ENCODE data around the gene ATP1B3.
"Not testable (repeated sequence)": the region's sequence is repeated elsewhere in the genome, so short reads cannot be mapped to it uniquely, and the experiment has no call there.

The ATP1B3 gene

DNA sequence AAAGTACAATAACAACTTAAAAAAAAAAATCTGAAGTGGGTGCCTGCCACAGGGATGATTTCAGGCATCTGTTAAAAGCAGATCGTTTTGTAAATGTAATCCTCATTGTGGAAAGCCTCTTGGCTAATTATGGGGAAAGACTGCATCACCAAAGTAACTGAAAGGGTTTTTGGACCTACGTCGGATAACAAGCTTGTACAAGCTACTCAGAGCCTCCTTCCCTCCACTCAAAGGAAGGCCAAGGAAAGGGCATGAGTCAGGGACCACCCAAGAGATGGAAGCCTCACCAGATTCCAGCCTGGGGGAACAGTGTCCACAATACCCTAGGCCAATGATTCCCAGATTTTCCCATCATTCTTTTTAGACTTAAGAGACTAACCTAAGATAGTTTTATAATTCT, 84.3 kb downstream of the ATP1B3 start:
- no peak overlapping the region for H3K27ac Mint-ChIP-seq
- H3K9me3 Mint-ChIP-seq: no peaks in the 10 kb centered on the region
- H3K27me3 Mint-ChIP-seq: no peaks in the 10 kb centered on the region
- peaks cover 27% of the 10 kb centered on the region for H3K36me3 Mint-ChIP-seq (ENCODE audit: low read depth)
- no peak overlapping the region for H3K4me3 Mint-ChIP-seq
- H3K4me1 Mint-ChIP-seq (ENCODE audit: low read depth): no peaks in the 10 kb centered on the region
- no peak for DNase-seq

DNA sequence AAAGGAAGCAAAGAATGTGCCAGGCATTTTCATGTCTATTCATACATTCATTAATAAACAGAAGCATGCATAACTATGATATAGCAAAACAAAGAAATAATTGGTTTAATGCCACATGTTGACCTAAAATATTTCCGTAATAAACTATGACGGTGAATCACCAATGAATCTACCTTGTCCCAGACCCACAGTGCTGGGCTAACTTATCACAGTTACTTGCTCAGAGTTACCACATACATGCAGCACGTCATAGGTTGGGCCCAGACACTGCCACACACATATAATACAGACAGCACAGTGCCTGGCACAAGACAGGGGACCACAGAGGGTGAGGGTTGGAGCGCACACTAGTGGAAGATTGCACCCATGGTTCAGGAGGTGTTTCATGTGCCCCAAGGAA, 86.9 kb downstream of the ATP1B3 start:
- no peaks in the 10 kb centered on the region for H3K27me3 Mint-ChIP-seq
- H3K27ac Mint-ChIP-seq: no peak overlapping the region
- H3K9me3 Mint-ChIP-seq: no peaks in the 10 kb centered on the region
- H3K4me1 Mint-ChIP-seq (ENCODE audit: low read depth): no peaks in the 10 kb centered on the region
- DNase-seq: no peak
- H3K36me3 Mint-ChIP-seq (ENCODE audit: low read depth): peaks cover 26% of the 10 kb centered on the region
- no peak overlapping the region for H3K4me3 Mint-ChIP-seq

GRCh38 chr3:141965471-141965870, 89.0 kb downstream of the ATP1B3 start:
- Mint-ChIP-seq H3K27ac (no peak overlapping the region), H3K4me1 (ENCODE audit: low read depth) (no peaks in the 10 kb centered on the region)

GRCh38 chr3:141969711-141970110, 93.3 kb downstream of the ATP1B3 start:
- no peak for DNase-seq
- Mint-ChIP-seq H3K36me3 (ENCODE audit: low read depth) (peaks cover 16% of the 10 kb centered on the region), H3K4me1 (ENCODE audit: low read depth) (no peaks in the 10 kb centered on the region), H3K27me3 (no peaks in the 10 kb centered on the region), H3K9me3 (no peaks in the 10 kb centered on the region), H3K4me3 (no peak overlapping the region), H3K27ac (no peak overlapping the region)

More at GRCh38 chr3:141965471-141965870, 89.0 kb downstream of the ATP1B3 start:
- no peak overlapping the region for H3K4me3 Mint-ChIP-seq
- peaks cover 17% of the 10 kb centered on the region for H3K36me3 Mint-ChIP-seq (ENCODE audit: low read depth)
- no peaks in the 10 kb centered on the region for H3K9me3 Mint-ChIP-seq
- H3K27me3 Mint-ChIP-seq: no peaks in the 10 kb centered on the region
- no peak for DNase-seq

DNA sequence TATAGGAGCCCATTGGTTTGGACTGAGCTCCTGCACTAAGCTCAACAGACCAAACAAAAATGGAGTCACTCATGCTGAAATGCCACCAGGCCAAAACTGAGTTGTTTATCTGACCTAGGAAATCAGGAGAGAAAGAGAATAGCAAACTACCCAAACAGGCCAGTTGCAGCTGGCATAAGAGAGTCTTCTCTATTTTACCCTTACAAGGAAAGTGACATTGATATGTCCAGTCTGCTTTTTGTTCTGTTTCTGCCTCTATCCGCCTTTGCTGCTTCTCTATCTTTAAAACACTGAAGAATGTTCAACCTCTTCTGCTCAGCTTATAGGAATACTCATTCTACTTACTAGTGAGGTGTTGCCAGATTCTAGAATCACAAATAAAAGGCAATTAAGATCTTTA, 95.1 kb downstream of the ATP1B3 start:
- no peaks in the 10 kb centered on the region for H3K4me1 Mint-ChIP-seq (ENCODE audit: low read depth)
- H3K27me3 Mint-ChIP-seq: no peaks in the 10 kb centered on the region
- peaks cover 22% of the 10 kb centered on the region for H3K36me3 Mint-ChIP-seq (ENCODE audit: low read depth)
- H3K27ac Mint-ChIP-seq: no peak overlapping the region
- no peak overlapping the region for H3K4me3 Mint-ChIP-seq
- no peak for DNase-seq
- H3K9me3 Mint-ChIP-seq: no peaks in the 10 kb centered on the region

- Mint-ChIP-seq H3K9me3 (no peaks in the 10 kb centered on the region), H3K4me1 (ENCODE audit: low read depth) (no peaks in the 10 kb centered on the region), H3K27ac (no peak overlapping the region), H3K4me3 (no peak overlapping the region), H3K27me3 (no peaks in the 10 kb centered on the region), H3K36me3 (ENCODE audit: low read depth) (peaks cover 24% of the 10 kb centered on the region)
- no peak for DNase-seq
Observed at GRCh38 chr3:141972399-141972798, 96.0 kb downstream of the ATP1B3 start.

GRCh38 chr3:141974777-141975176, 98.3 kb downstream of the ATP1B3 start:
- not testable (repeated sequence) for H3K27ac Mint-ChIP-seq; DNase-seq; H3K4me3 Mint-ChIP-seq; H3K4me1 Mint-ChIP-seq (ENCODE audit: low read depth); H3K9me3 Mint-ChIP-seq; H3K27me3 Mint-ChIP-seq
- peaks cover 24% of the 10 kb centered on the region for H3K36me3 Mint-ChIP-seq (ENCODE audit: low read depth)

Measured in activated T-cell treated with anti-CD3 and anti-CD28 coated beads, Interleukin-2, amount 50 U/mL, for 24 hours (primary cell).